ENCODE measurements around the gene COL10A1. TPM values are rescaled to one million over a fixed set of nuclear protein-coding genes. Genes with fewer than 3 reads are reported as not detected.
"Not testable (repeated sequence)": the region's sequence is repeated elsewhere in the genome, so short reads cannot be mapped to it uniquely, and the experiment has no call there.

Gene COL10A1
- total RNA-seq, 2 donors from 2014 or later = 0.14 TPM; not detected in 1

DNA sequence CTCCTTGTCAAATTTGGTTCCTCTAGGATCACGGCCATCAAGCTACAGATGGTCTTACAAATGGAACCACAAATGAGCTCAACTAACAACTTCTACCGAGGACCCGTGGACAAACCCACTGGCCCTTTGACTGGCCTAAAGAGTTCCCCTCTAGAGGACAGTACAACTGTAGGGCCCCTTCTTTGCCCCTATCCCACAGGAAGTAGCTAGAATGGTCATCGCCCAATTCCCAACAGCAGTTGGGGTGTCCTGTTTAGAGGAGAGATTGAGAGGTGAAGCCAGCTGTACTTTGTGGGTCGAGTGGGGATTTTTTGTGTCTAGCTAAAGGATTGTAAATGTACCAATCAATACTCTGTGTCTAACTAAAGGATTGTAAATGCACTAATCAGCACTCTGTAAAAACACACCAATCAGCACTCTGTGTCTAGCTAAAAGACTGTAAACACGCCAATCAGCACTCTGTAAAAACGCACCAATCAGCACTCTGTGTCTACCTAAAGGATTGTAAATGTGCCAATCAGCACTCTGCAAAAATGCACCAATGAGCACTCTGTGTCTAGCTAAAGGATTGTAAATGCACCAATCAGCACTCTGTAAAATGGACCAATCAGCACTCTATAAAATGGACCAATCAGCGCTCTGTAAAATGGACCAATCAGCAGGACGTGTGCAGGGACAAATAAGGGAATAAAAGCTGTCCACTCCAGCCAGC, 29.7 kb downstream of the COL10A1 start:
- DNase-seq (ENCODE audit: low spot score); intact Hi-C loops (cut with DNase I): not testable (repeated sequence)

DNA sequence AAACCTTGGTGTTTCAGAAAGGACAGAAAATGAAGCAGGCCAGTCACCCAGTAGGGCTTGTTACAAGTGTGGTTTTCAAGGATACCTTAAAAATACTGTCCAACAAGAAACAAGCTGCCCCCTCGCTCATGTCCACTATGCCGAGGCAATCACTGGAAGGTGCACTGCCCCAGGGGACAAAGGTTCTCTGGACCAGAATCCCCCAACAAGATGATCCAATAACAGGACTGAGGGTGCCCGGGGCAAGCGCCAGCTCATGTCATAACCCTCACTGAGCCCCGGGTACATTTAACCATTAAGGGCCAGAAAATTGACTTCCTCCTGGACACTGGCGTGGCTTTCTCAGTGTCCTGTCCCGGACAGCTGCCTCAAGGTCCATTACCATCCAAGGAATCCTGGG, 31.9 kb downstream of the COL10A1 start:
- intact Hi-C loops (cut with DNase I) = loop anchor here in 1 of 2 donors (2.0 kb wide), 1 partner anchor 77 kb away; no protein-coding TSS in a partner anchor
- no peak for DNase-seq (ENCODE audit: low spot score)

- no peak for DNase-seq (ENCODE audit: low spot score)
- intact Hi-C loops (cut with DNase I) = no loop called here
Observed at GRCh38 chr6:116090251-116090650, 35.7 kb downstream of the COL10A1 start.

GRCh38 chr6:116088946-116089345, 37.0 kb downstream of the COL10A1 start:
- intact Hi-C loops (cut with DNase I) = no loop called here
- no peak for DNase-seq (ENCODE audit: low spot score)

- intact Hi-C loops (cut with DNase I) = no loop called here
Observed at GRCh38 chr6:116087437-116088027, 38.4 kb downstream of the COL10A1 start.

GRCh38 chr6:116084284-116084683, 41.6 kb downstream of the COL10A1 start:
- DNase-seq (ENCODE audit: low spot score) = no peak
- intact Hi-C loops (cut with DNase I) = no loop called here

More at GRCh38 chr6:116087437-116088027, 38.4 kb downstream of the COL10A1 start:
- no peak for DNase-seq (ENCODE audit: low spot score)

GRCh38 chr6:116083052-116083451, 42.9 kb downstream of the COL10A1 start:
- no peak for DNase-seq (ENCODE audit: low spot score)
- intact Hi-C loops (cut with DNase I) = no loop called here

- no peak for DNase-seq (ENCODE audit: low spot score)
- intact Hi-C loops (cut with DNase I) = no loop called here
Observed at GRCh38 chr6:116078945-116079344, 47.0 kb downstream of the COL10A1 start.

- intact Hi-C loops (cut with DNase I) = no loop called here
Observed at GRCh38 chr6:116078522-116078921, 47.4 kb downstream of the COL10A1 start.

GRCh38 chr6:116074732-116075390, 51.1 kb downstream of the COL10A1 start:
- intact Hi-C loops (cut with DNase I) = no loop called here
- no peak for DNase-seq (ENCODE audit: low spot score)

More at GRCh38 chr6:116078522-116078921, 47.4 kb downstream of the COL10A1 start:
- no peak for DNase-seq (ENCODE audit: low spot score)

DNA sequence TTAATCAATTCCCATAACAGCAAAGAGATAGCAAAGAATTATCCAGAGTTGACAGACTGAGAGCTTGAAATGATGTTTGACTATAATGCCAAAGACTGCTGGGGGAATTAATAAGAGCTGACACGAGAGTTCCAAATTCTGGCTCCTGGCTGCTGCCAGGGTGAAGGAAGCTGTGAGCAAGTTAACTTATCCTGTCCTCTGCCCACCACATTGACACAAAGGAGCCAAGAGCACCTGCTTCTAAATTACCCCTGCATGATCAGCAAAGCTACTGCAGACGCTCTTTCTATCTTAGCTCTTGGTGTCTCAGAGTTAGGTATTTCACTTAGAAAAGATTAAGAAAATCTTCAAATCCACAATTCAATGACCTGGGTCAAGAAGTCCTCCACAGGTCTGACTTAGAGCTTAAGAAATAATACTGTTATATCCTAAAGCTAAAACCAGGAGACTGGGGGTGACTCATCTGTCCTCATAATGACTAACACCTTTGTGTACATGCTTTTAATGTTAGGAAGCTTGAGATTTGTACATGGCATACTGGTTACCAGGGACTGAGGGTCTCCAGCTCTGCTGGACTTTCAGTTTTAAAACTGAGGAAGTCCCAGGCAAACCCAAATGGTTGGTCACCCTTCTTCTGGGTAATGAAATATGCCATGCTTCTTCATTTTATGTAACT, 52.0 kb downstream of the COL10A1 start:
- no peak for DNase-seq (ENCODE audit: low spot score)
- intact Hi-C loops (cut with DNase I) = no loop called here

DNA sequence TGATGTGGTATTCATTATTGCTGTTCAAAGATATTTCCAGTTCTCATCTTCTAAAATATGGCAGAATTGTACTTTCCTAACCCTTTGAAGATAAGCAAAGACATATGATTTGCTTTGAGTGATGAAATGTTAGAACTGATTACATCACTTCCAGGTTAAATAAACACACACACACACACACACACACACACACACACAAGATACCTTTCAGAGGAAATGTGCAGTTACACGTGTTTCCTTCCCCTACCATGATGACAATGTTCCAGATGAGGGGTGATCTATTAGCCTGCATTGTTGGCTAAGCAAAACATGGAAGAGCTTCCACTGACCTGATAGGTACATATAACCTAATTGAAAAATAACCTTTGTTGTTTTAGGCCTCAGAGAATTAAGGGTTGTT, 53.6 kb downstream of the COL10A1 start:
- intact Hi-C loops (cut with DNase I) = no loop called here
- DNase-seq (ENCODE audit: low spot score) = no peak

DNA sequence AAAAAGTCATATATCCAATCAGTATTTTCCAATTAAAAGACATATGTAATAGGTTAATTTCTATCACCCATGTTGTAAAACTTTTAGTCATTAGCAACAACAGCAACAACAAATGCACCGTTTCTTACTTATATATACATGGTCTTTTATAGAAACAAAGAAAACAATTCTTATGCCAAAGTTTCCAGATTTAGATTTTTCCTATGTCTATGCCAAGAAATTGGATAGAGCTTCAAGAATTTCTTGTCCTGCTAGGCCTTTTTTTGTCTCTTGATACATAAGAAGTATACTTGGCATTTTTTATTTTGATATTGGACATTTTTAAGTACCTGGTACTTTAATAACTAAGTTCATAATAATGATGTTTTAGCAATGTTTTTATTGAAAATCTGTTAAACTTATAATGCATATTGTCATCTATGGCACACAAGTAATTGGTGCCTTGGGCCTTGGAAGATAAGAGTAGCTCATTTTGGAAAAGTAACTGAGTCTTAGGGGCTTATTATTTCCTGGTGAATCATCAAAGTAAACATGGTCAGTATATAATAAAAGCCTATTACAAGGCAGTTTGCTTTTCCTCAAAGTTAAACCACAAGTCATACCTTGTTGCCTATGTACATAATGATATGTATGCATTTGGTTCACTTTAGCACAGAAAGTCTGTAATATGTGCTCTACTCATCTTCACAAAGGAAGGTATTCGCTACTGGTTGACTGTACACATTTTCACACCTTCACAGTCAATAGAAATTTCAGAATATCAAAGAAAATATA, 55.1 kb downstream of the COL10A1 start:
- no peak for DNase-seq (ENCODE audit: low spot score)
- intact Hi-C loops (cut with DNase I) = no loop called here

DNA sequence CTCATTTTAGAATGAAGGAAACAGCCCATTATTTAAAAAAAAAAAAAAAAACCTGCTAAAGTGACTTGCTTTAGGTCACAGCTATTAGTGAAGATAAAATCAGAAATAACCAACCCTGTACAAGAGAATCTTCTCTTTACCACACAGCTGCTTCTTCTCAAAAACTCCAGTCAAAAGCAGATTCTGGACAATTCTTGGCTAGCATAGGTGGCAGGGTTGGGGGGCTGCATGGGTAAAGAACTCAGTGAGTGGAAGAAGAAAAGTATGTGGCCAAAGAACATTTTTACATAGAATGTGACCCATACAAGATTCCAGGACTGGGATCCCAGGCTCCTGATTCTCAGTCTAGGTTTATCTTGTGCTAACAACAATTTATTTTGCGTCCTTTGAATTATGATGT, 55.8 kb downstream of the COL10A1 start:
- intact Hi-C loops (cut with DNase I) = no loop called here
- no peak for DNase-seq (ENCODE audit: low spot score)

Other genes with a start within 250 kb of the COL10A1 start
- gene FRK, start 65.2 kb downstream of the COL10A1 start, total RNA-seq = 1 to 10 TPM; 5.1 to 8.3 TPM
- gene NT5DC1, start 25.3 kb downstream of the COL10A1 start, total RNA-seq = 10 to 100 TPM; 37.5 to 38.1 TPM
- 10 to 100 TPM; 16.0 to 17.4 TPM for gene TSPYL4, start 127.9 kb upstream of the COL10A1 start, total RNA-seq
- gene TSPYL1, start 153.8 kb upstream of the COL10A1 start, total RNA-seq = 10 to 100 TPM; 67.7 to 80.3 TPM
- 10 to 100 TPM; 48.5 to 61.5 TPM for gene DSE, start 244.8 kb upstream of the COL10A1 start, total RNA-seq